HG02588 (cell line): ENCODE results near the gene PCP2.
A peak's percentile ranks its signal among the peaks of the same experiment; 100 is the strongest.

Experiments used
- ATAC-seq: cut with Tn5 transposase; IDR thresholded peaks from one replicate; pipeline ENCODE4 v1.9.1; 2021; ENCODE audit warnings: mild to moderate bottlenecking, moderate library complexity; ENCODE audit not compliant: unreplicated experiment

Gene PCP2

DNA sequence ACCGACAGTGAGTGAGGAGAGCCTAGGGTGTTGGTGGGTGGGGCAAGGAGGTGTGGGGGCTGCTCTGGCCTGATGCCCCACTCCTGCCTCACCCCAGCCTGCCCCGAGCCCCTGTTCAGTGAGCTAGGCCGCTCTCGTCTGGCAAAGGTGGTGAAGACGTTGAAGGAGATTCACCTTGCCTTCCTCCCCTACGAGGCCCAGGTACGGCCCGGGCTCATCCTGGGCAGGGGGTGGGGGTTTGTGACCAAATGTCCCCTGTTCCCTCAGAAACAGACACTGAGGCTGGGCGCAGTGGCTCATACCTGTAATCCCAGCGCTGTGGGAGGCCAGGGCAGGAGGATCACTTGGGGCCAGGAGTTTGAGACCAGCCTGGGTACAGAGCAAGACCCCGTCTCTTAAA lies 7.3 kb upstream of the PCP2 start:
- no peak for ATAC-seq

DNA sequence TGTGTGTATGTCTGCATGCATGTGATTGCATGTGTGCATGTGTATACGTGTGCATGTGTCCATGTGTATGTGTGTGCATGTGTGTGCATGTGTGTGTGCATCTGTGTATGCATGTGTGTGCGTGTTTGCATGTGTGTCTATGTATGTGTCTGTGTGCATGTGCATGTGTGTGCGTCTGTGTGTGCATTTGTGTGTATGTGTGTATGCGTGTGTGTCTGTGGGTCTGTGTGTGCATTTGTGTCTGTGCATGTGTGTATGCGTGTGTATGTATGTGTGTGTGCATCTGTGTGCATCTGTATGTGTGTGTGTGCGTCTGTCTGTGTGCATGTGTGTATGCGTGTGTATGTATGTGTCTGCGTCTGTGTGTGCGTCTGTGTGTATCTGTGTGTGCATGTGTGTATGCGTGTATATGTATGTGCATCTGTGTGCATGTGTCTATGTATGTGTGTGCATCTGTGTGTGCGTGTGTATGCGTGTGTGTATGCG lies 6.4 kb upstream of the PCP2 start:
- no peak for ATAC-seq

DNA sequence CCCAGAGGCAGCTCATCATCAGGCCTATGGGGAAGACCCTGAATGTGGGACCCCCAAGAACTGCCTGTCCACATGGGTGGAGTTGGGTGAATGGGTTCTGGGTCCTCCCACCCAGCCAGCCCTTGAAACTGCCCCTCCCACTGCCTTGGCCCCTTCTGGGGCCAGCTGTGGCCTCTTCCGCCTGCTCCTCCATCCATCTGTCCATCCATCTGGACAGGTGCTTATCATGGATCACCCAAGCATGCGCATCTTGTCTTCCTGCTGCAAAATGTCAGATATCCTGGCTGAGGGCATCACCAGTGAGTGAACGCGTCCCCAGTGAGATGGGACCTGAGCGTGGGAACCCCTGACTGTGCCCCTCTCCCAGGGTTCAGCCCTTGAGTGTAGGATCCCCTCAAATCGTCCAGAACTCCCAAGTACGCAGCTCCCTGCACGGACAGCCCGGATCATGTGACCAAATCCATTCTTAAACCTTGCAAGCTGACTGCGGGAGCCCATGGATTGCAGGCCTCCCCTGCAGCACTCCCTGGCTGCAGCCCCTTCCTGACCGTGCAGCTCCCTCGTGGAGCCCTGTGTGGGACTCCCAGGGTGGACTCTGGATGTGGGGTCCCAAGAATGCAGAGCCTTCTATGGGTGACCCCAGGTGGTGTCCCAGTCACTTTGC lies 5.4 kb upstream of the PCP2 start:
- no peak for ATAC-seq

DNA sequence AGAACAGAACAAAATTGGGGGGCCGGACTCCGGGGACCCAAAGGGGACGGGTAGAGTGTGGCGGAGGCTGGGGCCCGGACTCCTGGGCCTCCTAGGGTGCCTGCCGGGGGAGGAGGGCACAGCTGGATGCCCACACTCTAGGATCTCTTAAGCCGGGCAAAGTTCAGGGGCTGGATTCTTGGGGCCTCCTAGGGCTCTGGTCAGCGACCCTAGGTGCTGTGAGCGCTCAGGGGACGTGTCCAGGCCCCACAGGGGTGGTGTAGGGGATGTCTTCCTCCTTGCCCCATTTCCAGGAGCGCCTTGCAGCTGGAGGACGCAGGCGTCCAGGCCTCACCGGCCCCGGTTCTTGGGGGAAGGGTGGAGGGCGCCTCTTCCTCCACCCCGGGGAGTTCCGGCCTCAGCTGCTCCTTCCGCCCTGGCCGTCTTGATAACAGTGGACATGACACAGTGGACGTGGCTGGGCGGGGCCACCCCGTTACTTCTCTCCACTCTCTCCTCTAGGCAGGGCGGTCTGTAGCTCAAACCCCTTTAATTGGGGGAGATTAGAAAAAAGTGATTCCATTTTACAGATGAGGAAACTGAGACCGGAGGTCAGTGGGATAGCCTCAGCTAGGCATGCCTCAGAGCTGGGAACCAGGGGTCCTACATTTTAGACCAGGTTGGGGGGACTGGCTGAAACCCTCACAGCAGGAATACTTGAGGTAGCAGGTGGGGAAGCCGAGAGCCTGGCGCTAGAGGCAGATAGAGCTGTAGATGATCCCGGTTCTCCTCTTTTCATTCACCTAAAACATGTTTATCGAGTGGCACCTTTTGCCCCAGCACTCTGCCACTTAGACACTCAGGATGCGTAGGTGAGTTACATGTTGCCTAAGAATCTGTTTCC lies 4.1 kb upstream of the PCP2 start:
- peak; percentile 6 for ATAC-seq

DNA sequence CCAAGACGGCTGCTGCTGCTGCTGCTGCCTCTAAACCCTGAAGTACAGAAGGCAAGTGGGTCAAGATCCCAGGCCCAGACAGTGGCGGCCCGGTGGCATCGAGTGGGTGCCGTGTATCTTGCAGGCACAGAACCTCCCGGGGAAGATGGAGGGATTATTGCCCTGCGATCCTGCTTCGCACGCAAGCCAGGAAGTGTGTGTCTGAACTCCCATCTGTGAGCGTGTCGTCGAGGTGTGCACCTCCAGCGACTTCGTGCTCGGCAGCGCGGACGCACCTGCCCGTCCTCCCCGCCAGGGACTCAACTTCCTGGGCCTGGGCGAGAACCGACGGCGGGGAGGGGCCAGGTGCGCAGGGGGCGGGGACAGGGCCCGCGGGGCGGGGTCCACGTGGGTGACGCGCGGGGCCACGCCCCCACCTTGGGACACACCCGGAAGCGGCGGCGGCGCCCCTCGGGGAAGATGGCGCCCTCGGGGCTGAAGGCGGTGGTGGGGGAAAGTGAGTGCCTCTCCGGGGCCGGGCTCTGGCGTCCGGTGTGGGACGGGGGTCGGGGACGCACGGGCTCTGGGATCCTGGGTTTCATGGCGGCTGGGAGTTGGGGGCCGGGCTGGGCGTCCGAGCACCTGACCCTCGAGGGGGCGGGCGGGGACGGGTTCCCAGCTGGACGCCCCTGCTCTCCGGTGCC lies 3.3 kb upstream of the PCP2 start, which contains the start of gene STXBP2:
TSS of gene STXBP2 (plus strand) at position 420 of the 683 bp plus-strand sequence. CDS start at position 460, 40 bp downstream.
- ATAC-seq = peak; percentile 64

DNA sequence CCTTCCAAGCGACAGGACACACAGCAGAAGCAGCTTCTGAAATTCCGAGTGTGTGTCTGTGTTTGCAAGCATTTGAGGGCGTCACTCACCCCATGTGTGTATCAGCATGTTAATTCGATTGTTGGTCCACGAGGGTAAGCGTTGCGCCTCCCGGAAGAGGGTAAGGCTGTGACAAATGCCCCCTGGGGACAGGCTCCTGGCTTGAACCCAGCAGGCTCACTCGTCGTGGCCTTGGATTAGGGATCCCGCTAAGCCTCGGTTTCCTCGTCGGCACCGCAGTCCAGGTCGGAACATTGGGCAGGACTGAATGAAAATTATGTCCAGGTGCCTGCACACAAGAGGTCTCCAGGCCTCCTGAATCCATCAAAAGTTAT lies 2.8 kb upstream of the PCP2 start:
- no peak for ATAC-seq

DNA sequence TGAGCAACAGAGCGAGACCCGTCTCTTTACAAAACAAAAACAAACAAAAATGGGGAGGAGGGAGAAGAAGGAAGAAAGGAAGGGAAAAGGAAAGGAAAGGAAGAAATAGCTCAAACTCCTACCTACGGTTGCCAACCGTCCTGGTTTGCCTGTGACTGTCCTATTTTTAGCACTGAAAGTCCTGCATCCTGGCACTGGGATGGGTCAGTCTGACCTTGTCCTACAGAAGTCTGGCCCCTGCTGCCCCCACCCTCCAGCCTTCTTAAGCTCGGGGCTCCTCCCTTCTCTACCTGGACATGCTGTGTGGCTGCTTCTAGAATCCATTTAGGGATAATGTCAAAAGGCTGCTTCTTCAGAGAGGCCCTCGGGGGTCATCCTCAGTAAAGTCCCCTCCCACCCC lies 2.2 kb upstream of the PCP2 start:
- ATAC-seq = no peak

DNA sequence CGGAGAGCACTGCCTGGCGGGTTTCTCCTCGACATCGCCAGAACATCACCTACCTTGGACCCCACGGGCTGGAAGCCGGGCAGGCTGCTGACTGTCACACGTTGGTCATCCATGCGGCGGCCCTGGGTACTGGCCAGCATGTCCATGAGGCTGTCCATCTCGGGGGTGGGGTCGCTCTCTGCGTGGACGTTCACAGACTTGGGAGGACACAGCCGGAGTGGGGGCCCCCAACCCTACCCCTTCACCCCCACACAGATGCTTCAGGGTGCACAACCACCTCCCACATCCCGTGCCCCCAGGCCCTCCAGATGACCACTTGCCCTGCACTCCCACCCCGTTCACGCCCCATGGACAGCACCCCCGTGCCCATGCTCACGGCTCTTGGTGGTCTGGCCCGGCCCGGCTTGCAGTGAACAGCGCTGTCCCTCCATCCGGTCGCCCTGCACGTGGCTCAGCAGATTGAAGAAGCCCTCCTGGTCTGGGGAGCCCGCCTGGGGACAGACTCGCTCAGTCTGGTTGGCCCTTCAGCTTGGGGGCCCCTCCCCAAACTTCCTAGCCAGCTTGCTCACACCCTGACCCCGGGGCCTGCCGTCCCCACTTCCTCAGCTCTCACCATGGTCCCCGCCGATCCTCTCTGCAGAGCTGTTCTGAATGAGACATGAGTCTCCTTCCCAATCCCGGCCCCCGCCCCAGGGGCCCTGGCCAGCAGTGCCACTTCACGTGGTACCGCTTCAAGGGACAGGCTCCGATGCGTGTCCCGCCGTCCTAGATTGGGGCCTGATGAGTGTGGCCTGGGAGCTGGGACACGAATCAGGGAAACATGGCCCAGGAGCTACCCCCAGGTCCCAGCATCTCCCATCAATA lies 947 bp downstream of the PCP2 start:
- ATAC-seq = no peak

DNA sequence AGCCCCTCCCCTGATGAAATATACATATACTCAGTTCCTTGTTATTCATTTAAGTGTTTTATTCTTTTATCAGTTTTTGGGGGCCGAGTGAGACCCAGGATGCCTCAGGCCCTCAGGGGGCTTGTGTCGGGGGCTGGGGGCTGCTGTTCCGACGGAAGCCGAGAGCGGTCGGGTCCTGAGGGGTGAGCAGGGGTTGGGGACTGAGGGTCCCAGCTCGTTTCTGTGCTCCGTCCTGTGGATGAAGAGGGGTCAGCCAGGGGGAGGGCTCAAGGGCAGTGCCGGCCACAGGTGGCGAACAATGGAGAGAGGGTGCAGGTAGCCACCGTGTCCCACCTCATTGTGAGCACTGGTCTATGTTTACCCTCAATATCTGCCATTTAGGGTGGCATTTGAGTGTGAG lies 1.9 kb downstream of the PCP2 start:
- no peak for ATAC-seq

DNA sequence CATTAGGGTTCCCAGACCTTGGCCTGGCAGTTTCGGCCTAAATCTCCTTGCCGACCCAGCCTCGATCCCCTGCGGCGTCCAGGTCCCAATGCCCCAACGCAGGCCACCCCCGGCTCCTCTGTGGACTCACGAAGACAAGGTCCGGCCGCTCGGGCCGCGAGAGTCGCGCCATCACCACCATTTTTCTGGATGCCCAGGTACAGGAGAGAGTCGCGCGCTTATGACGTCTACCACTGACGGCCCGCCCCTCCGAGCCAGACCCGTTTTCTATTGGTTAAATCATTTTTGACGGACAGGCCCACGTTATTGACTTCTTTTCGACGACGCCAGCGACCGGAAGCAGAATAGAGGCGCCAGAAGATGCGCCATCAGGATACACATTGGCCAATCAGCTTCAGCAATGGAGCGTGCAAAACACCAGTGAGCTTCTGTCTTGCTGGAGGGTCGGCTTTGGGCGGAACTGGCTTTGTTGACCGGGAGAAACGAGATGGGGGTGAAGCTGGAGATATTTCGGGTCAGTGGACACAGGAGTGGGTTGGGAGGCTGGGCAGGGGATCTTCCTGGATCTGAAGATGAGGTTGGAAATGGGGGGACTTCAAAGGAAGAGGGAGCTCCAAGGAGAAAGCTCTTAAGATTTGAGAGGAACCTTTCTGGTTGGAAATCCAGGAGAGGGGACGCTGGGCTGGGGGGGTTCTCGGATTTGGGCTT lies 4.0 kb downstream of the PCP2 start, which contains the start of the genes PET100 and XAB2:
TSS of gene PET100 (plus strand) at position 447 of the 708 bp plus-strand sequence. CDS start at position 488, 41 bp downstream.
TSS of gene XAB2 (minus strand) at position 199 of the 708 bp plus-strand sequence. CDS start at position 181, 18 bp downstream.
- ATAC-seq = peak; percentile 85

DNA sequence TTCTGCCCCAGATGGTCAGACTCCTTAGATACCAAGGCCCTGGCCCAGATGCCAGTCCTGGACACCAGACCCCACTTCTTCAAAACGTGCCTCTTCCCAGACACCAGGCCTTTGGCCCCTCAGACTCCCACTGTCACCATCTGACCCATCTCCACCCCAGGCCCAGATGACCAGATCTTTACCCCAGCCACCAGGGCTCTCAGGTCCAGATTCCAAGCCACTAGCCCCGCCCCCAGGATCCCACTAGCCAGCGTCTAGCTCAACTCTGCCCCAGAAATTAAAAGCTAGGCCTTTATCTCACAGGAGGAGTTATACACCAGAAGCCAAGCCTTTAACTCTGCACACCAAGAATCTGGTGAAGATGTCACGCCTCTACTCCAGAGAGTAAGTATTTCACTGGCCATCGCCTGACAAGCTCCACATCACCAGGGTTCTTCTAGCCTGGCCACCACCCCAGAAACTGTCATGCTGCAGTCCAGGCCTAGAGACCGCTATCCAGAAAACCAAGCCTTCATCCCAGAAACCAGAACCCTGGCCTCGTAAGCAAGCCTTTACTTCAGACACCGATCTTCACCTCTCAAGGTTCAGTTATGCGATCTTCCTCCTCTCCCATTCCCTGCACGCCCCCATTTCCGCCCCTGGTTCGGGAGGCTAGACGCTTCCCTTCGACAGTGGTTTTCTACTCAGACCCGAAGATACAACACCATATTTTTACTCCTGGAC lies 4.8 kb downstream of the PCP2 start:
- ATAC-seq = no peak

DNA sequence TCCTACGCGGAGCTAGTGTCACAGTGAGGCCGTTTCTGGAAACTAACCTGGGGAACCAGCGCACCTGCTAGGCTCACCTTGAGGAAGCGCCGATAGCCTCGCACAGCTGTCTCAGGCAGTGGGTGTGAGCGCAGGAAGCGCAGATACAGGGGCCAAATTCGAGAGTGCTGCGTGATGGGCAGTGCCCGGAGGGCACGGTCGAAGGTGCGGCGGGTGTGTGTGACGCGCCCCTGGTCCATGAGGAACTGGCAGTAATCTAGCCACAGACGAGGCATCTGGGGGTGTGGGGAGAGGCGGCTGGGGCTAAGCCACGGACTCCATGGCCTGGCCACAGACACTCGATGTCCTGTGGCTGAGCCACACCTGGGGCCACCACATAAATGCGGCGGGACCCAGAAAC lies 6.4 kb downstream of the PCP2 start:
- ATAC-seq = no peak

DNA sequence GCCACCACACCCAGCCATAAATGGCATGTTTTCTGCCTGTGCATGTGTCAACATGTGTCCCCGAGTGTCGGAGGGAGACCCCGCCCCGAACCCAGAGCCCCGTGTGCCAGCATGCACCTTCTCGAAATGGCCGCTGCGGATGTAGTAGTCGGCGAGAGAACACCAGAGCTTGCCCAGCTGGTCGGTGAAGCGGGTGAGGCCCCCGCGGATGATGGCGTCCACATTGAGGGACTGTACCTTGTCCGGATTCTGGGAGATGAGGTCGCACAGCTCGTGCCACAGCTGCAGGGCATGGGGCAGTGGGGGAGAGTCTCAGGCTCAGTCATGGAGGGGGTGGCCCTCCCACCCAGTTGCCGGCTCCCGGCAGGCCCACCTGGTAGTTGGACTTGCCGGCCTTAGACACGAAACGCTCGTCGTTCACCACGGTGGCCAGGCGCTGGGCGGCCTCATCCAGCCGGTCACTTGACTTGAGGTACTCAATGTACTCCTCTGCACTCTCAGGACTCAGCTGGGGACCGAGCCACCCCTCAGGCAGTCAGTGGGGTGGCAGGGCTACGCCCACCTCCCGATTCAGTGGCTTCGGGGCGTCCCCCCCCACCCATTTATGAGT lies 7.7 kb downstream of the PCP2 start:
- no peak for ATAC-seq

DNA sequence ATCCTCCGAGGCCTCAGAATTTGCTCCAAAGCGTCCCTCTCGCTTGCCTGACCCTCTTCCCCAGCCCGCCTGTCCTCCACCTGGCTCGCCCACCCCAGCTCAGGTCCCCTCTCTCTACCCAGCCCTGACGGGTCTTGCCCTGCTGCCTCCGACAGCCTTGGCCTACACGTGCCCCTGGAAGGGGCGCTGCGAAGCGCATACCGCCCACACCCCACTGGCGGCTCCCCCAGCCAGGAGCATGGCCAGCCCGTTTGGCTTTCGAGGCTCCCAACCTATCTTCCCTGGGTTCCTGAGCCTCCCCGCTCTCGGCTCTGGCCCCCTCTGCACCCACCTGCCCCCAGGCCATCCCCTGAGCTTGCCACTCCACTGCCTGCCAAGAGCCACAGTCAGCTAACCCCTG lies 8.7 kb downstream of the PCP2 start:
- no peak for ATAC-seq

DNA sequence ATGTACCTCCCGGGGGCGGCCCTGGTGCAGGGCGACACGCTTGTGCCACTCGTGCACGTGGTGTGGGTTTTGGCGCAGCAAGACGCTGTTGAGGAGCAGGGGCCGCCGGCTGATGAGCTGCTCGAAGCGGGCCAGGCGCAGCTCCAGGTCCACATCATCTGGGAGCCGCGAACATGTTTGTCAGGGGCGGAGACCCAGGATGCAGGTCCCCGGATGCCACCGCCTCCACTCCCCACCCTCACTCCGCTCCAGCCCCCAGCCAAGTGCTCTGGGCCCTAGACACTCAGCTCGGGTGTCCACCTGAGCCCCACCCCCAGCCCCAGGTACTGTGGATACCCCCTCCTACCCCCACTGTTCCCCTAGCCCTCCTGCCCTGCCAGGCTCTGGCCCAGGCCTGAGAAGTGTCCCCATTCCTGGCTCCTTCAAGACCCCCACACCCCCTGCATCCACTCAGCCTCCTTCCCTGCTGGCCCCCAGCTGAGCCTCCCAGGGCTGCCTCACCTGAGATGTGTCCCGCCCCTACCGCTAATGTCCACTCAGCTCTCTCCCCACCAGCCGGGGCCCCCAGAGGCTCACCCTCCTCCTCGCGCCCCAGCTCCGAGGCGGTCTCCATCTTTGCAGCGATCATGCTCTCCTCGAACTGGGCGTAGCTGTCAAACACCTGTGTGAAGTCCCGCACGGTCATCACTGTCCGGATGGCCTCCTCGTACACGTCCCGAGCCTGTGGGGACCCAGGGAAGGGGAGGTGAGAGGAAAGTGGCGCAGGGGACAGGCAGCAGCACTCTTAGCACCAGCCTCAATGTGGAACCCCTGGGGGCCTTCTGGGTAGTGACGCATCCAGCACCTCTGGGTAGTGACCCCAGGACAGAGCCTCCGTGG lies 9.6 kb downstream of the PCP2 start:
- no peak for ATAC-seq

DNA sequence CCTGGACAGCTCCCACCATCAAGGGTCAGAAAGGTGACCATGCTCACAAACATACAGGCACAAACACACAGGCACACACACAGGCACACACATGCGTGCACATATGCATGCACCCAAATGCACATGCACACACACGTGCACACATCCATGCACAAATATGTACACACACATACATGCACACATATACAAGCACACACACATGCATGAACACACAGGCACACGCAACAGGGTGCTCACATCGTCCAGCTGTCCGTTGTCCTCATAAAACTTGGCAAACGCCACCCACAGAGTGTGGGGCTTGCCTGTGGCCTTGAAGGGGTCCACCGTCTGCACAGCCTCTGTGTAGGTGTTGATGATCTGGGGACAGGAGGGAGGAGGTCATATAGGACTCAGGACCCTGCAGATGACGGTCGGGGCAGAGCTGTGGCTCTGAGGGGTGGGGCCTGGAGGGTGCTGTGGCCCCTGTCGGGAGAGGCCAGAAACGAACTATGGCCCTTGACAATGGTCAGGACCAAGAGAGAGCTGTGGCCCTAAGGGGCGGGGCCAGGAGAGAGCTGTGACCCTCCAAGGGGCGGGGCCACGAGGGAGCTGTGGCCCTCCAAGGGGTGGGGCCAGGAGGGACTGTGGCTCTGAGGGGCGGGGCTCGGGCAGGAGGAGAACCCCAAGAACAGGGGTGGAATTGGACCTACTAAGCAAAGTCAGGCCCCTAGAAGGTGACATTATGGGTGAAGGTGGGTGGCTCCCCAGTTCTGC lies 10.4 kb downstream of the PCP2 start:
- no peak for ATAC-seq
